Right atrium auricular region (tissue), 2 donors: ENCODE data around the gene GPX2. TPM values are rescaled to one million over a fixed set of nuclear protein-coding genes. Genes with fewer than 3 reads are reported as not detected.

Experiments
- DNase-seq: peaks from one replicate; pipeline ENCODE4 v3.0.0-alpha.2; 2019; ENCODE audit warnings: low spot score
- H3K27ac ChIP-seq, 2 donors: fragments of 200-600 bp; sonication (generic); 1 replicate in 1 of 2; 2 replicates in 1 of 2; pipeline ENCODE4 v1.5.1; 2016 to 2019
- H3K27me3 ChIP-seq, 2 donors: fragments of 200-600 bp; sonication (generic); one replicate each; pipeline versions ENCODE4 v1.5.1 to v1.6.0; 2017 to 2019
- H3K36me3 ChIP-seq: fragments of 200-600 bp; sonication (generic); one replicate; pipeline ENCODE4 v1.5.1; 2016
- H3K4me1 ChIP-seq, 2 donors: fragments of 200-600 bp; sonication (generic); one replicate each; pipeline versions ENCODE4 v1.5.1 to v1.6.0; 2017 to 2019
- H3K4me3 ChIP-seq, 2 donors: fragments of 200-600 bp; sonication (generic); 1 replicate in 1 of 2; 2 replicates in 1 of 2; pipeline ENCODE4 v1.5.1; 2017 to 2019; ENCODE audit warnings: mild to moderate bottlenecking in 1 of 2, moderate library complexity in 1 of 2
- H3K9me3 ChIP-seq, 2 donors: fragments of 200-600 bp; sonication (generic); one replicate each; pipeline ENCODE4 v1.5.1; 2019
- CTCF ChIP-seq, 2 donors: fragments of 200-600 bp; sonication (generic); IDR thresholded peaks; one replicate each; pipeline ENCODE4 v1.5.1; 2019; ENCODE audit warnings: antibody characterized with exemption in 2 of 2
- total RNA-seq, 2 donors: library from RNA; depleted of rRNA; stranded (reverse); fragments of >200 nt; gene quantifications; one replicate each; pipeline ENCODE4 v1.1.0, GENCODE V29; 2016

The GPX2 gene
- total RNA-seq, 2 donors from 2014 or later: not detected

GRCh38 chr14:64971943-64972791, 29.6 kb upstream of the GPX2 start, which contains the start of gene RAB15:
Gene RAB15, minus strand, starts transcription at chr14:64972336. Its CDS starts 260 bp downstream, at chr14:64972076.
- Histone ChIP-seq H3K36me3 (no peaks in the 10 kb centered on the region), H3K4me1 (peaks cover 0 to 20% of the 10 kb centered on the region in 2 donors), H3K4me3 (peak within 1 kb of the TSS; percentile 69 to 72), H3K9me3 (no peaks in the 10 kb centered on the region), H3K27me3 (no peaks in the 10 kb centered on the region), H3K27ac (peak within 1 kb of the TSS in 1 of 2 donors; percentile 59)
- TF ChIP-seq CTCF (IDR thresholded peaks at IDR 0.05): no peak
- no peak for DNase-seq

DNA sequence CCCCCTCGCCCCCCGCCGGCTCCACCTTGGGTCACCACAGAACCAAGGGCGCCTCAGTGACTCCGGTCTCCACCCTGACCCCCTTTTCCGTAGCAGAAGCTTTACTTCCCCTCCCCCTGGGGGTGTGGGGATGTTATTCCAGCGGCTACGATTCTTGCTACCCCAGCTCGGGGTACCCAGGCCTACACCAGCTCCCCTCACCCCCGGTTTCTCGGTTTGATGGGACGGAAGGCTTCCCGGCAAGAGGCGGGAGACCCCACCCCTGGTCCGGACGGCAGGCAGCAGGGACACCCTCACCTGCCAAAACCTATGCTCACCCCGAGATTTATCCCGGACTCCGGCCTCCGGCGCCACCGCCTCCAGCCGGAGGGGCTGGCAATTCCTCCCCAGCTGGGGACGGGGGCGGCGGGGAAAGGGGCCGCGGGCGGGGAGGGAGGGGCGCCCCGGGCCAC, 29.0 kb upstream of the GPX2 start:
- Histone ChIP-seq H3K27me3 (no peaks in the 10 kb centered on the region), H3K9me3 (no peaks in the 10 kb centered on the region), H3K36me3 (no peaks in the 10 kb centered on the region), H3K27ac (peak overlapping the region in 1 of 2 donors; percentile 43), H3K4me3 (peak overlapping the region; percentile 69 to 72), H3K4me1 (peaks cover 0 to 20% of the 10 kb centered on the region in 2 donors)
- TF ChIP-seq CTCF (IDR thresholded peaks at IDR 0.05): no peak
- no peak for DNase-seq

DNA sequence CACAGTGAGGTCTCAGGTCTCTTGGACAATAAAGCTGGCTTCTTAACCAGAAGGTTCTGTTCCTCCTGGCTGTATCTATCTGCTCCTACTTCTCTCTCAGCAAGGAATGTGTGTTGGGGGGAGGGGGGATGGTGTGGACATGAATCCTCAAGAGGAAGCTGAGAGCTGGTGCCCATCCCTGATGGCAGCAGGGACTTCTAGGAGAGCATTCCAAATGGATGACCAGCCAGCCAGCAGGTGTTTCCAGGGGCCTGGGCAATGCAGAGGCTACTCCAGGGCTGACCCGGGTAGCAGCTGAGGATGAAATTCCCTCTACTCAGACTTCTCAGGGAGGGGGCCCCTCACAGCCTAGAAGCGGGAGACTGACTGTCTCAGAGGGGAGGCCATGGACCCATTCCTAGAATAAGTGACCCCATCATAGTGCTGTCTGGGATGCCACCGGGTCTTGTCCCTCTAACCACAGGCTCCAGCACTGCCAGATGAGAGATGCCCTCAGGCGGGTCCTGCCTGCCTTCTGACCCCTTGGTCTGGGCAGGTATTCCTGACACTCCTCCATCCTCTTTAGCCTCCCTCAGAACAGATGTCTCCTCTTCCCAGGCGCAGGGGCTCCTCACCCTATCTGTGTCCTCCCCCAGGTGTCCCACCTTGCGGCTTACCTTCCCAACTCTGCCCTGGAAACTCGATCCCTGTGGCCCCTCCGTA, 28.4 kb upstream of the GPX2 start:
- Histone ChIP-seq H3K9me3 (no peaks in the 10 kb centered on the region), H3K27me3 (no peaks in the 10 kb centered on the region), H3K36me3 (no peaks in the 10 kb centered on the region), H3K27ac (no peak overlapping the region), H3K4me3 (peak overlapping the region in 1 of 2 donors; percentile 72), H3K4me1 (peaks cover 0 to 20% of the 10 kb centered on the region in 2 donors)
- no peak for DNase-seq
- no peak for TF ChIP-seq CTCF (IDR thresholded peaks at IDR 0.05)

DNA sequence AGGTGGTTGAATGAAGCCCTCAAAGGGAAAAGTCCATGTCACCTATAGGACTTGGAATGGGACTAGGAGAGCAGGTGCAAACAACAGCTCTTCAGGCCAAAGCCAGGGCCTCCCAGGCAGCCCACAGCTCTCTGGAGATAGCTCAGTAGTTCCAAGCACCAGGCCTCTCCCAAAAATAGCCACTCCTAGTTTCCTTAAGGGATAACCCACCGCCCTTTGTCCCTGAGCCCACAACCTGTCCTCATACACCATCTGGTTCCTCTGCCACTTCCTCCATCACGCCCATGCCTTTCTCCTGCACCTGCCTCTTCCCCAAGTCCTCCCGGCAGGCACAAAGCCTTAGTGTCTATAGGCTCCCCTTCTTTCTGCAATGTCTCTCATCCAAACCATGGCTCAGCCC, 27.5 kb upstream of the GPX2 start:
- no peaks in the 10 kb centered on the region for H3K27me3 ChIP-seq
- DNase-seq: no peak
- no peak for TF ChIP-seq CTCF (IDR thresholded peaks at IDR 0.05)
- peaks cover 0 to 20% of the 10 kb centered on the region in 2 donors for H3K4me1 ChIP-seq
- H3K4me3 ChIP-seq: no peak overlapping the region
- no peaks in the 10 kb centered on the region for H3K9me3 ChIP-seq
- H3K27ac ChIP-seq: no peak overlapping the region
- H3K36me3 ChIP-seq: no peaks in the 10 kb centered on the region

DNA sequence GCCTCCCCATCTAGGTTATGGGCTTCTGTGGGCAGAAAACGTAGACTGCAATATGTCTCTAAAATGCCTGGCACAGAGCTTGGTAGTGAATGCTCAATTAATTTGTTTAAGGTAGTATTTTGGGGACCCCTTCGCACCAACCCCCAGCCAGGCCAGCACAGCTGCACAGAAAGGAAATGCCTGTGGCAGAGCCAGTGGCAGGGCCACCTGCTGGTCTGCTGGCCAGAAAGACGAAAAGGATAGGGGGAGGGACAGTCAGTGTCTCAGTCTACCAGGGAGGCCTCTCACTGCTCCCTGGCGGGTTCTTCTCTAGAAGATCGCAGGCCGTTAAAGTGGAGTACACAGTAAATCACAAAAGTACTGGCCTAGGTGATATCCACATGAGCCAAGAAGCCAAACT, 26.1 kb upstream of the GPX2 start:
- Histone ChIP-seq H3K27me3 (no peaks in the 10 kb centered on the region), H3K4me3 (no peak overlapping the region), H3K27ac (no peak overlapping the region), H3K9me3 (no peaks in the 10 kb centered on the region), H3K4me1 (peaks cover 0 to 20% of the 10 kb centered on the region in 2 donors), H3K36me3 (no peaks in the 10 kb centered on the region)
- no peak for DNase-seq
- TF ChIP-seq CTCF (IDR thresholded peaks at IDR 0.05): no peak
